EL (cell line): Measurements from ENCODE around the gene AANAT.

Experiments used
- DNase-seq: peaks from one replicate; pipeline ENCODE4 v3.0.0-alpha.2; 2016

Gene AANAT

GRCh38 chr17:76467366-76467765, at the start of gene AANAT:
AANAT (plus strand) TSS chr17:76467603; CDS start chr17:76468747, 1,144 bp downstream.
- no peak for DNase-seq

GRCh38 chr17:76419576-76420260, 47.7 kb upstream of the AANAT start:
- no peak for DNase-seq

- DNase-seq = no peak
Observed at GRCh38 chr17:76420356-76421043, 46.9 kb upstream of the AANAT start.

GRCh38 chr17:76421044-76421407, 46.4 kb upstream of the AANAT start:
- no peak for DNase-seq

GRCh38 chr17:76422406-76422805, 45.0 kb upstream of the AANAT start:
- DNase-seq = no peak

- no peak for DNase-seq
Observed at GRCh38 chr17:76422860-76423259, 44.5 kb upstream of the AANAT start.

GRCh38 chr17:76426853-76427252, 40.5 kb upstream of the AANAT start:
- DNase-seq = no peak

- DNase-seq = peak; percentile 13
Observed at GRCh38 chr17:76427501-76428231, 39.7 kb upstream of the AANAT start.

GRCh38 chr17:76428511-76428910, 38.9 kb upstream of the AANAT start:
- DNase-seq = no peak

GRCh38 chr17:76431509-76431908, 35.9 kb upstream of the AANAT start:
- no peak for DNase-seq

GRCh38 chr17:76432004-76432403, 35.4 kb upstream of the AANAT start:
- no peak for DNase-seq

GRCh38 chr17:76432712-76433336, 34.6 kb upstream of the AANAT start:
- peak; percentile 22 for DNase-seq

- no peak for DNase-seq
Observed at GRCh38 chr17:76433693-76434092, 33.7 kb upstream of the AANAT start.

- DNase-seq = no peak
Observed at GRCh38 chr17:76434870-76435269, 32.5 kb upstream of the AANAT start.

- DNase-seq = no peak
Observed at GRCh38 chr17:76435751-76436150, 31.7 kb upstream of the AANAT start.

- DNase-seq = no peak
Observed at GRCh38 chr17:76437467-76438402, 29.7 kb upstream of the AANAT start.

GRCh38 chr17:76438906-76439305, 28.5 kb upstream of the AANAT start:
- no peak for DNase-seq

- DNase-seq = no peak
Observed at GRCh38 chr17:76439314-76439928, 28.0 kb upstream of the AANAT start.

GRCh38 chr17:76440751-76441362, 26.5 kb upstream of the AANAT start:
- DNase-seq = no peak

GRCh38 chr17:76441686-76442340, 25.6 kb upstream of the AANAT start:
- DNase-seq = no peak
